MM.1S (cell line): Measurements from ENCODE around the gene OVOL3.

Experiments
- DNase-seq: peaks from one replicate; pipeline ENCODE4 v3.0.0-alpha.2; 2015
- H2AFZ ChIP-seq: fragments of 300-600 bp; sonication (generic); 2 replicates; pipeline ENCODE4 v1.6.0; 2016; ENCODE audit warnings: antibody characterized with exemption, low read length
- H3F3A ChIP-seq: fragments of 300-600 bp; sonication (generic); 2 replicates; pipeline ENCODE4 v1.6.1; 2016; ENCODE audit warnings: mild to moderate bottlenecking, antibody characterized with exemption, low read length, moderate library complexity, mixed read lengths; ENCODE audit not compliant: insufficient read depth
- H3K27ac ChIP-seq: fragments of 300-600 bp; sonication (generic); 2 replicates; pipeline ENCODE4 v1.5.1; 2016; ENCODE audit warnings: mild to moderate bottlenecking, low read length
- H3K27me3 ChIP-seq: fragments of 300-600 bp; sonication (generic); replicated peaks from 2 replicates; pipeline ENCODE4 v1.6.0; 2016; ENCODE audit warnings: low read length; ENCODE audit not compliant: insufficient read depth
- H3K36me3 ChIP-seq: fragments of 300-600 bp; sonication (generic); replicated peaks from 2 replicates; pipeline ENCODE4 v1.6.1; 2016; ENCODE audit warnings: mild to moderate bottlenecking, low read length, mixed read lengths; ENCODE audit not compliant: insufficient read depth
- H3K4me1 ChIP-seq: fragments of 300-600 bp; sonication (generic); 2 replicates; pipeline ENCODE4 v1.6.1; 2016; ENCODE audit warnings: low read length, mixed read lengths
- H3K4me2 ChIP-seq: fragments of 300-600 bp; sonication (generic); 2 replicates; pipeline ENCODE4 v1.6.0; 2016; ENCODE audit warnings: low read depth, low read length
- H3K4me3 ChIP-seq: fragments of 300-600 bp; sonication (generic); 2 replicates; pipeline ENCODE4 v1.5.1; 2016; ENCODE audit warnings: low read length, mixed read lengths
- H3K79me2 ChIP-seq: fragments of 300-600 bp; sonication (generic); 2 replicates; pipeline ENCODE4 v1.6.1; 2016; ENCODE audit warnings: mixed run types, low read length, mixed read lengths
- H3K9ac ChIP-seq: fragments of 300-600 bp; sonication (generic); 2 replicates; pipeline ENCODE4 v1.6.1; 2016; ENCODE audit warnings: low read length, mixed read lengths
- H3K9me2 ChIP-seq: fragments of 300-600 bp; sonication (generic); replicated peaks from 2 replicates; pipeline ENCODE4 v1.6.1; 2016; ENCODE audit warnings: mild to moderate bottlenecking, low read length, mixed read lengths; ENCODE audit not compliant: insufficient read depth
- H3K9me3 ChIP-seq: fragments of 300-600 bp; sonication (generic); replicated peaks from 2 replicates; pipeline ENCODE4 v1.6.1; 2016; ENCODE audit warnings: mild to moderate bottlenecking, low read length, mixed read lengths; ENCODE audit not compliant: insufficient read depth
- H4K20me1 ChIP-seq: fragments of 300-600 bp; sonication (generic); 2 replicates; pipeline ENCODE4 v1.6.1; 2016; ENCODE audit warnings: mild to moderate bottlenecking, low read length, moderate library complexity, mixed read lengths; ENCODE audit not compliant: insufficient read depth
- EZH2 ChIP-seq: fragments of 300-600 bp; sonication (generic); optimal IDR thresholded peaks from 2 replicates; pipeline ENCODE3; 2017; ENCODE audit warnings: low read depth, mild to moderate bottlenecking, antibody characterized with exemption, low read length, mixed read lengths
- EZH2phosphoT487 ChIP-seq: fragments of 300-600 bp; sonication (generic); IDR thresholded peaks from 2 replicates; pipeline ENCODE4 v1.6.1; 2018; ENCODE audit warnings: antibody characterized with exemption, low read length
- TF ChIP-seq, protein P1 (sequence below): fragments of 300-600 bp; sonication (generic); IDR thresholded peaks from 2 replicates; pipeline ENCODE4 v1.5.1; 2016; ENCODE audit warnings: antibody characterized with exemption, low read length, mixed read lengths

The OVOL3 gene

GRCh38 chr19:36136964-36137686 is 26.2 kb downstream of the OVOL3 start:
- Histone ChIP-seq H3K36me3 (no peaks in the 10 kb centered on the region), H2AFZ (peak overlapping the region; percentile 89), H3F3A (peaks cover 35% of the 10 kb centered on the region), H3K4me1 (peaks cover 21% of the 10 kb centered on the region), H3K79me2 (peaks cover 20% of the 10 kb centered on the region), H3K27ac (peak overlapping the region; percentile 85), H3K9ac (peak overlapping the region; percentile 62), H3K4me2 (peak overlapping the region; percentile 99), H4K20me1 (no peaks in the 10 kb centered on the region), H3K27me3 (no peaks in the 10 kb centered on the region), H3K9me3 (no peaks in the 10 kb centered on the region), H3K4me3 (peak overlapping the region; percentile 57), H3K9me2 (no peaks in the 10 kb centered on the region)
- peak; percentile 35 for DNase-seq
- no peak for TF ChIP-seq EZH2phosphoT487
- no peak for TF ChIP-seq EZH2
- TF ChIP-seq, protein P1, sequence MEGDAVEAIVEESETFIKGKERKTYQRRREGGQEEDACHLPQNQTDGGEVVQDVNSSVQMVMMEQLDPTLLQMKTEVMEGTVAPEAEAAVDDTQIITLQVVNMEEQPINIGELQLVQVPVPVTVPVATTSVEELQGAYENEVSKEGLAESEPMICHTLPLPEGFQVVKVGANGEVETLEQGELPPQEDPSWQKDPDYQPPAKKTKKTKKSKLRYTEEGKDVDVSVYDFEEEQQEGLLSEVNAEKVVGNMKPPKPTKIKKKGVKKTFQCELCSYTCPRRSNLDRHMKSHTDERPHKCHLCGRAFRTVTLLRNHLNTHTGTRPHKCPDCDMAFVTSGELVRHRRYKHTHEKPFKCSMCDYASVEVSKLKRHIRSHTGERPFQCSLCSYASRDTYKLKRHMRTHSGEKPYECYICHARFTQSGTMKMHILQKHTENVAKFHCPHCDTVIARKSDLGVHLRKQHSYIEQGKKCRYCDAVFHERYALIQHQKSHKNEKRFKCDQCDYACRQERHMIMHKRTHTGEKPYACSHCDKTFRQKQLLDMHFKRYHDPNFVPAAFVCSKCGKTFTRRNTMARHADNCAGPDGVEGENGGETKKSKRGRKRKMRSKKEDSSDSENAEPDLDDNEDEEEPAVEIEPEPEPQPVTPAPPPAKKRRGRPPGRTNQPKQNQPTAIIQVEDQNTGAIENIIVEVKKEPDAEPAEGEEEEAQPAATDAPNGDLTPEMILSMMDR = no peak

DNA sequence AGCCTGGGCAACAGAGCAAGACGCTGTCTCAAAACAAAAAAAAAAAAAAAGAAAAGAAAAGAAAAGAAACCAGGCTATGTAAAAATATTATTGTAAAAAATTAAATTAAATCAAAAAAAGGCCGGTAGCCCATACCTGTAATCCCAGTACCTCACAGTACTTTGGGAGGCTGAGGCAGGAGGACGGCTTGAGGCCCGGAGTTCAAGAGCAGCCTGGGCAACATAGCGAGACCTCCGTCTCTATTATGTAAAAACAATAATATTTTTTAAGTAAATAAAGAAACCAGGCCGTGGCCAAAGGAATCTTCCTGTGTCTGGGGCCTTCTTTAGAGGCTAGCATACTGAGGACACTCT is 28.2 kb downstream of the OVOL3 start:
- peaks cover 29% of the 10 kb centered on the region for H3K79me2 ChIP-seq
- peak overlapping the region; percentile 91 for H3K4me2 ChIP-seq
- H3K9me3 ChIP-seq = no peaks in the 10 kb centered on the region
- H3K27me3 ChIP-seq = no peaks in the 10 kb centered on the region
- peaks cover 21% of the 10 kb centered on the region for H3K4me1 ChIP-seq
- peak overlapping the region; percentile 99 for H3K4me3 ChIP-seq
- DNase-seq = no peak
- no peaks in the 10 kb centered on the region for H4K20me1 ChIP-seq
- H3K9ac ChIP-seq = peak overlapping the region; percentile 95
- no peak for TF ChIP-seq EZH2
- no peak for TF ChIP-seq EZH2phosphoT487
- TF ChIP-seq, protein P1 = no peak
- no peaks in the 10 kb centered on the region for H3K9me2 ChIP-seq
- peak overlapping the region; percentile 92 for H3K27ac ChIP-seq
- peaks cover 9% of the 10 kb centered on the region for H3K36me3 ChIP-seq
- H3F3A ChIP-seq = peaks cover 35% of the 10 kb centered on the region
- peak overlapping the region; percentile 98 for H2AFZ ChIP-seq

DNA sequence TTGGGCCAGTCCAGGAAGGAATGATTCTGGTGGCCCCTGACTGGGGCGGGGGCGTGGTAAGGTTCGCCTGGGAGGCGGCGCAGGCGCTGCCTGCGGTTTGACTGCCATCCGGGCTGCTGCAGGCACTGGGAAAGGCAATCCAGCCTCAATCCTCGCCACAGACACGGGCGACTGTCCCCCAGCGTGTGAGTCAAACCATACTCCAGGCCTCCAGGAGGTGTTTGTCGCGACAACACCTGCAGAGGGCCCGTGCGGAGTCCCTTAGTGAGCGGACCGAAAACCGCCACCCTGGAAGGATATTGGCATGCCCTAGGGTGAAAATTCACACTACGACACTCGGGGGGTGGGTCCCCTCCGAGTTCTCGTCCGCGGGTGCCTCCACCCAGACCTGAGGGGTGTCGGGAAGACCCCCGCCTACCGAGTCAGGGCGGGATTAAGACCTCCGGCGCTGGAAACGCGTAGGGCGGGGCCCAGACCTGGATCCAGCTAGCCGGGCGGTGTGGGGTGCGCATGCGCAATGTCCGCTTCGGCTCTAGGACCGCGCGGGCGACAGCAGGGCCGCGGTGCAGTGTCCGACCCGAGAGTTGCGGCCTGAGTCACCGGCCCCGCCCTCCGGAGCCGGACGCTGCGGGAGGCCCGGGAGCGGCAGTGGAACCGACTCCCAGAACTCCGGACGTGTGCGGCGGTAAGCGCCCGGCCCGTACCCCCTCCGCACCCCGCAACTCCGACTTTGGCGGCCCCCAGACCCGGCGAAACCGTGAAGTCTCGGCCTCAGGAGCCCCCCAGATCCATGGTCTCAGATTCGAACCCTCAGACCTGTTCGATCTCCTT is 28.7 kb downstream of the OVOL3 start, which contains the start of gene CAPNS1:
CAPNS1 (plus strand) TSS at position 594 of the 831 bp plus-strand sequence. CDS start 946 bp downstream, outside the sequence.
- Histone ChIP-seq H3K4me3 (peak within 1 kb of the TSS; percentile 99), H4K20me1 (no peaks in the 10 kb centered on the region), H3F3A (peaks cover 35% of the 10 kb centered on the region), H2AFZ (peak within 1 kb of the TSS; percentile 98), H3K4me2 (peak within 1 kb of the TSS; percentile 91), H3K4me1 (peaks cover 21% of the 10 kb centered on the region), H3K9ac (peak within 1 kb of the TSS; percentile 95), H3K79me2 (peaks cover 29% of the 10 kb centered on the region), H3K36me3 (peaks cover 11% of the 10 kb centered on the region), H3K9me3 (no peaks in the 10 kb centered on the region), H3K27ac (peak within 1 kb of the TSS; percentile 92), H3K27me3 (no peaks in the 10 kb centered on the region), H3K9me2 (no peaks in the 10 kb centered on the region)
- DNase-seq = peak; percentile 97
- TF ChIP-seq, protein P1 = peak; percentile 40
- no peak for TF ChIP-seq EZH2
